Measurements from ENCODE around the gene CORO1A. TPM values are rescaled to one million over a fixed set of nuclear protein-coding genes. Genes with fewer than 3 reads are reported as not detected.
A peak's percentile ranks its signal among the peaks of the same experiment; 100 is the strongest.

Gene CORO1A
- total RNA-seq, 1 experiment from 2014 or later = 11.1 TPM

DNA sequence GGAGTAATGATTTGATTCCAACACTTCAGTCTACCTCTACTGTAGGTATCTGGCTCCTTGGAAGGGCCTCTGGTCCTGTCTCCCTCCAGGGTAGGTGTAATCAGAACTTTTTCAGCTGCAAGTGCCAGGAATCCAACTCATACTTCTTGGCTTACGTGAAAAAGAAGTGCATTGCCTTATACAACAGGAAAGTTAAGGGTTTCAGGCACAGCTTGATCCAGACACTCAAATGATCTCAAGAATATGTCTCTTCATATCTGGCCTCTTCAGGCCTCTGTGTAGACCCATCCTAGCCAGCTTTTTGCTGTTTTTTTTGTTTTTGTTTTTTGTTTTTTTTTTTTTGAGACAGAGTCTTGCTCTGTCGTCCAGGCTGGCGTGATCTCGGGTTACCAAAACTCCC lies 4.2 kb upstream of the CORO1A start:
- intact Hi-C loops (cut with micrococcal nuclease; ENCODE audit: unreplicated experiment) = no loop called here
- peaks cover 4% of the 10 kb centered on the region for H3K4me1 Mint-ChIP-seq (ENCODE audit: low read depth, unreplicated experiment)
- DNase-seq = no peak
- H3K27ac Mint-ChIP-seq (ENCODE audit: unreplicated experiment) = no peak overlapping the region
- H3K27me3 Mint-ChIP-seq (ENCODE audit: unreplicated experiment) = no peaks in the 10 kb centered on the region
- no TSS peak for BruUV-seq (replicated peaks)
- H3K36me3 Mint-ChIP-seq (ENCODE audit: insufficient read depth, unreplicated experiment) = peaks cover 23% of the 10 kb centered on the region
- CTCF ChIA-PET = interaction anchor here (1.2 to 1.9 kb wide), 2 partner anchors 20 to 87 kb away, joined by 8 to 10 read pairs; partner anchors contain the start of gene TBX6
- no peak for TF ChIP-seq CTCF (IDR thresholded peaks at IDR 0.05; ENCODE audit: unreplicated experiment)
- H3K9me3 Mint-ChIP-seq (ENCODE audit: low read depth, unreplicated experiment) = no peaks in the 10 kb centered on the region
- no peak overlapping the region for H3K4me3 Mint-ChIP-seq (ENCODE audit: low read depth, unreplicated experiment)

- Mint-ChIP-seq H3K36me3 (ENCODE audit: insufficient read depth, unreplicated experiment) (peaks cover 28% of the 10 kb centered on the region), H3K4me1 (ENCODE audit: low read depth, unreplicated experiment) (peaks cover 11% of the 10 kb centered on the region), H3K4me3 (ENCODE audit: low read depth, unreplicated experiment) (no peak overlapping the region), H3K27ac (ENCODE audit: unreplicated experiment) (no peak overlapping the region), H3K9me3 (ENCODE audit: low read depth, unreplicated experiment) (no peaks in the 10 kb centered on the region), H3K27me3 (ENCODE audit: unreplicated experiment) (no peaks in the 10 kb centered on the region)
- intact Hi-C loops (cut with micrococcal nuclease; ENCODE audit: unreplicated experiment) = no loop called here
- DNase-seq = no peak
- TF ChIP-seq CTCF (IDR thresholded peaks at IDR 0.05; ENCODE audit: unreplicated experiment) = no peak
- no TSS peak for BruUV-seq (replicated peaks)
- CTCF ChIA-PET = no interaction called here
Observed at GRCh38 chr16:30179931-30180330, 3.5 kb upstream of the CORO1A start.

- BruUV-seq (replicated peaks) = no TSS peak
- no peak for DNase-seq
- CTCF ChIA-PET = no interaction called here
- Mint-ChIP-seq H3K27ac (ENCODE audit: unreplicated experiment) (no peak overlapping the region), H3K36me3 (ENCODE audit: insufficient read depth, unreplicated experiment) (peaks cover 28% of the 10 kb centered on the region), H3K4me3 (ENCODE audit: low read depth, unreplicated experiment) (no peak overlapping the region), H3K4me1 (ENCODE audit: low read depth, unreplicated experiment) (peaks cover 13% of the 10 kb centered on the region), H3K27me3 (ENCODE audit: unreplicated experiment) (no peaks in the 10 kb centered on the region), H3K9me3 (ENCODE audit: low read depth, unreplicated experiment) (no peaks in the 10 kb centered on the region)
- intact Hi-C loops (cut with micrococcal nuclease; ENCODE audit: unreplicated experiment) = no loop called here
- no peak for TF ChIP-seq CTCF (IDR thresholded peaks at IDR 0.05; ENCODE audit: unreplicated experiment)
Observed at GRCh38 chr16:30180741-30181140, 2.7 kb upstream of the CORO1A start.

DNA sequence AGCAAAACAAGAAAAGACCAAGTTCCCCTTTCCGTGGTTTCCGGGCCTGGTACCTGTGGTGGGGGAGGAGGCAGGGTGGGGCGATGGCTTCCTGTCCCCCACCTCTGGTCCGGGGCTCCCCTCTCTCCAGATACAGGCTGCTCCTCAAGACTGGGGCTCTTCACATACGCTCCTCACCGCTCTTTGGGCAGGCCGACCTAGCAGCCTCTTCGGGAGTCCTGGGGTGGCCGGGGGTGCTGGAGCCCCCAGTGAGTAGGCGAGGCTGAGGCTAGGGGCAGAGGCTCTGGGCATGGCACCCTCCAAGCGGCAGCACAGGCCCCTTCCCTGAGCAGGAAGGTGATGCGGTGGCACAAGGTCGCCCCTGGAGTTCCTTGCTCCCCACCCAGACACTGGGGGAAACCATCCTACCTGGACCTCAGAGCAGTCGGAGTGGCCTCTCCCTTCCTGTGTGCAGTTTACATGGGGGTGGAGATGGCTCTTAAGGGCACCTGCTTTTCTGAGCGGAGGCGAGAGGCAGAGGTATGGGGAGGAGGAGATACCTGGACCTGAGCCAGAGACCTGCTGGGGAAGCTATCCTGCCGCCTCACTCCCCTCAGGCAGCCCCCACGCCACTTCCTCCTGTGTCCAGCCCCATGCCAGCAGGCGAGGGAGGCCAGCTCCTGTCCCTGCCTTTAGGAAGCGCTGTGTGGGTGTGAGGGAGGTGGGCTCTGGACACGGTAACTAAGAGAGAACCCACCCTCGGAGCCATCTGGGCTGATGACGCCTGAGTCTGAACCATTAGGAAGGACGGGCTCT lies 891 bp downstream of the CORO1A start:
- BruUV-seq (replicated peaks) = no TSS peak
- peaks cover 36% of the 10 kb centered on the region for H3K36me3 Mint-ChIP-seq (ENCODE audit: insufficient read depth, unreplicated experiment)
- H3K4me3 Mint-ChIP-seq (ENCODE audit: low read depth, unreplicated experiment) = peak overlapping the region; percentile 85
- intact Hi-C loops (cut with micrococcal nuclease; ENCODE audit: unreplicated experiment) = no loop called here
- no peaks in the 10 kb centered on the region for H3K9me3 Mint-ChIP-seq (ENCODE audit: low read depth, unreplicated experiment)
- CTCF ChIA-PET = no interaction called here
- H3K27ac Mint-ChIP-seq (ENCODE audit: unreplicated experiment) = peak overlapping the region; percentile 61
- TF ChIP-seq CTCF (IDR thresholded peaks at IDR 0.05; ENCODE audit: unreplicated experiment) = no peak
- DNase-seq = no peak
- H3K4me1 Mint-ChIP-seq (ENCODE audit: low read depth, unreplicated experiment) = peaks cover 13% of the 10 kb centered on the region
- H3K27me3 Mint-ChIP-seq (ENCODE audit: unreplicated experiment) = no peaks in the 10 kb centered on the region

Data from Calu3 (cell line).